ENCODE data around the gene AK2.
A peak's percentile ranks its signal among the peaks of the same experiment; 100 is the strongest.

AK2 gene

DNA sequence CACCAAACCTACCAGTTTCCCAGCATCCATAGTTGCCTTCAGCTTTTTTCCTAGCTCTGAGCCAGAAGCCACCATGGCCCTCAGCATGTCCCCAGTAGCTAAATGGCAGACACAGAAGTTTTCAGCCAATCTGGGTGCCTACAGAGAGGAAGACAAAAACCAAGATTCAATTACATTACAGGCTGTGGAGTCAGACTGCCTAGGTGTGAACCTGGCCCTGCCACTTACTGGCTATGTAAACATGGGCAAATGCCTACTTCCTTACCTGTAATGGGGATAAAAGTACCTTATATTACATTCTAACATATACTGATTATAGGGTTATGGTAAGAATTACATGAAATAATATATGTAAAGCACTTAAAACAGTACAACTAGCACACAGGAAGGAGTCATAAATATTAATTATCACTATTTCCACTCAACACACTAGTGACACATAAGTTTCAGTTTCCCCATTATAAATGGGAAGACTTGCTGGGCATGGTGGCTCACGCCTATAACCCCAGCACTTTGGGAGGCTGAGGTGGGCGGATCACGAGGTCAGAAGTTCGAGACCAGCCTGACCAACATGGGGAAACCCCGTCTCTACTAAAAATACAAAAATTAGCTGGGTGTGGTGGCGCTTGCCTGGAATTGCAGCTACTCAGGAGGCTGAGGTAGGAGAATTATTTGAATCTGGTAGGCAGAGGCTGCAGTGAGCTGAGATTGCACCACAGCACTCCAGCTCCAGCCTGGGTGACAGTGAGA lies 12.1 kb downstream of the AK2 start:
- peak in 1 of 2 donors; percentile 27 for DNase-seq (ENCODE audit: low read depth in 2 of 2, low spot score in 1 of 2)

- no peak for DNase-seq (ENCODE audit: low read depth in 2 of 2, low spot score in 1 of 2)
Measured at GRCh38 chr1:33022650-33023200, 14.0 kb downstream of the AK2 start.

GRCh38 chr1:33021567-33022431 lies 14.9 kb downstream of the AK2 start:
- DNase-seq (ENCODE audit: low read depth in 2 of 2, low spot score in 1 of 2) = no peak

DNA sequence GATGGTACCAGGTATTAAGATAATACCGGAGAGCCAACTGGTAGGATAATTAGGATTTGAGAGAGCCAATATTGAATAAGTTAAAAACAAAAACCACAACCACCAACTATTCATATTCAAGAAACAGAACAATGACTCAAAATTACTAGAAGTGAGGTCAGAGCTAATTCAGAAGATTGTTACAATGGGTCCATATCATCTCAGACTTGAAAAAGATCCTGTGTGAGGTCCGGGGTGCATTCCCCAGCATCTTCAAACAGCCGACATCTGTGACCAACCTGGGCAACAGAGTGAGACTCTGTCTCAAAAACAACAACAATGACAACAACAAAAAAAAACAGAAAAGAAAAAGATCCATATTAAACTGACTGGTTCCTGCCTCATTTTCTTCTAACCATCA lies 18.6 kb downstream of the AK2 start:
- DNase-seq (ENCODE audit: low read depth in 2 of 2, low spot score in 1 of 2) = no peak

DNA sequence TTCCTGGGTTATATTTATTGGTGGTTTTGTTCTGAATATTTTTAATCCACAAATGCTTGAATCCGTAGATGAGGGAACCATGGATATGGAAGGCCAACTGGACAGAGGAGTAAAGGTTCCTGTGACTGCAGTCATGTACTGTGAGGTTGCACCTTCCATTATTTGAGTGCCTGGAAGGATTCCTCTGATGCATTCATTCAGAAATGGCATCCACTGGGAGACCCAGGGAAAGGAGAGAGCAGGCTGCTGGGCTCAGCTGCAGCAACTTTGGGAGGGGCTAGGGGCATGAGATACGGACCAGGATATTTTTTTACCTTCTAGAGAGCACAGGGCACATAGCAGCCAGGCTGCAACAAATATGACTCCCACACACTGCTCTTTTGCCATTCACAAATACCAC lies 19.5 kb downstream of the AK2 start:
- no peak for DNase-seq (ENCODE audit: low read depth in 2 of 2, low spot score in 1 of 2)

DNA sequence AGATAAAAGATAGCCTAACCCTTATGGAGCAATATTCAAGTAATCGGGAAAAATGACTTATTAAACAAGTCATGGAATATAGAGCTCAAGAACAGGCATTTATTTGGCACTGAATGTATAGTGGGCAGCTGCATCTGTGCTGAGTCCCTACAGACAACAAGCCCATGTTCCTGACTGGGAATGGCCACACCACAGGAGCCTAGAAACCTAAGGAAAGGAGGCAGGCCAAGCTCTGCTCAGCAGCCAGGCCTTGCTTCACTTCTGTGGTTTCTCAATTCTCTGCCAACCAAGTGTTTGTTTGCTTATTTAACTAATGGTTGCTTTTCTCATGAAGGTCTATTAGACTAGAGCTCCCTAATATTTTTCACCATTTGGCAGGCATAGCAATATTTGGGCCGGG lies 21.5 kb downstream of the AK2 start:
- no peak for DNase-seq (ENCODE audit: low read depth in 2 of 2, low spot score in 1 of 2)

DNA sequence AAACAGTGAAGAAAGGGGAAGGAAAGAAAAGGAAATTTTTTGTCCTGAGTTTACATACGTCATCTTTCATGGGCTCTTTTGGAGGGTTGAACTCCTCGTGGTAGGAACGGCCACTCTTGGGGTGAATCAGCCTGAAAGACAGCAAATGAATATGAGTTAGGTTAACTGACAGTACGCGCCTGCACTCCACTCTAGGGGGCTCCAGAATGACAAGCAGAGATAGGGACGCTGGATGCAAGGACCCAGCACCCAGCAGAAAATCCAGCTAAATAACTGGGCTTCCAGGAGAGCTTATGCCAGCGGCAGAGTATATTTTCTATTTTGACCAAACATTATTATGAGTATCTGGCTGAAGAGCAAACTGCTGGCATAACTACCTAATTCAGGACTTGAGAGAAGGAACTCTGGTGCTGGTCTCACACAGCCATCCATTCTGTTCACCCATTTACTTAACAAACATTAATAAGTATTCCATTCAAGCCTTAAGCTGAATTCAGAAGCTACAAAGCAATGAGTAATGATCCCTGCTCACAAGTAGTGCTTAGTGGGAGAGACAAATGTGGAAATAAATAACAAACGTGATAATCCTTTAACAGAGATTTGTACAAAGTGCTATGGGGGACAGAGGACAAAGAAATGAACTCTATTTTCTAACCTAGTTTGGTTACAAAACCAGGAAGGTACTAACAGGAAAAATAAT lies 22.1 kb downstream of the AK2 start:
- no peak for DNase-seq (ENCODE audit: low read depth in 2 of 2, low spot score in 1 of 2)

DNA sequence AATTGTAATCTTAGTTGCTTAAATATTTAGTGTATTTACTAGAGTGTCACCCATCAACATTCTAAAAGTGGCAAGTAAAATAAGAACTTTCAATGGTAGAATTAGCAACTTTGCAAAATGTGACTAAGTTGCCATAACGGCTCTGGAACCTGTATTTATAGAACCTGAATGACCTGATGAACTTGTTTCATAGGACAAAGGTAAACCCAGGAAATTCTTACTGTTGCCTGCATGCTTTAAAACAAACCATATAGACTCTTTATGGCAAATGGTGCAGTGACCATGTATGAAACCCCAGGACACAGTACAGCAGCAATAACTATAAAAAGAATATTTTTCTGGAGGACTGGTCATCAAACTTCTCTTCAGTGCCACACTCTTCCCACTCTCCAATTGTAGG lies 22.9 kb downstream of the AK2 start:
- DNase-seq (ENCODE audit: low read depth in 2 of 2, low spot score in 1 of 2) = no peak

DNA sequence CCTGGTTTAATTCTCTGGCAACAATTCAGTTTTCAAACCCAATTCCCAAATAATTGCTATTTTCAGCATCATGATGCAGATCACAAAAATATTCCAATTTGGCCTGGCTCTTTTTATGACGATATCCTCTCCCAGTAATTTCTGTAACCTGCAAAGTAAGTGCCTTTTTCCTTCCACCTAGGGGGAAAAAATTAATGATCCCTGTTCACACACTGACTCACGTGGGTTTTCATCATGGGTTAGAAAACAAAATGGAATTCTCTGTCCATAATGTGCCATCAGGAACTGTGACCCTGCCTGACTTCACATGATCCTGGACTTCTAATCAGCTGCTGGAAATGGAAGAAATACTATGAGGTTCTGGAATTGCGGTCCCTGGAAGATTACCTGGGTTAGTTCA lies 24.5 kb downstream of the AK2 start:
- no peak for DNase-seq (ENCODE audit: low read depth in 2 of 2, low spot score in 1 of 2)

DNA sequence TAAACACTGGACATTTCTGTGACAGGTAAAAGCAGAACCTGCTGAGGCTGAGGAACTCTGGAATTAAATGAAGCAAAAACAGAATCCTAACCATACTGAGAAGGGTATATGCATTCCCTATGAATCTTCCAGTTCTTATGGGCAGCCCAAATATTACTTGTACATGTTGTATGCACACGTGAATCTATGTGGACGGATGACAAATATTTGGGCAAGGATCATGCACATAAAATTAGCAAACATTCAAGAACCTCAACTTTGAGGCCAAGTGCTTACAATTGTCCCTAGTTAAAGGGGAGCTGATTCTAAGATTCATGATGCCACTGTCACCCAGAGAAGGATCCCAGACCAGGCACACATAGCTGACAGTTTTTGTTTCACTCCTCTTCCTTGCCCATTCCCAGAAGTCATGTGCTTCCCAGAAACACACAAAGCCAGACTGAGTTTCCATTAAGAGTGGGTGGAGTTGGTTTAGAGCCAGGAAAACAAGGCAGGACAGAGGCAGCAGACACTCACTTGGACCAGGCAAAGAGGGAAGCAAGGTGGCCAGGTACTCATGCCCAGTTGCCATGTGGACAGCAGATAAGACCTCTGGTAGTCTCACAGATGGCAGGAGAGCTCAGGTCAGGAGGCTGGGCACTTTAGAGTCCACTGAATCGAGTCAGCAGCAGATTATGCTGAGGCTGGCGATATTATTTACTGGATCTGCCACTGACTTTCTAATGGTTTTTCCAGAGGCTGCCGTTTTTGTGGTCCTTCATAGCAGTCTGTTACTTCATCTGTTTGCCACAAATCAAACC lies 25.6 kb downstream of the AK2 start:
- no peak for DNase-seq (ENCODE audit: low read depth in 2 of 2, low spot score in 1 of 2)

- no peak for DNase-seq (ENCODE audit: low read depth in 2 of 2, low spot score in 1 of 2)
Measured at GRCh38 chr1:33009561-33009960, 27.1 kb downstream of the AK2 start.

DNA sequence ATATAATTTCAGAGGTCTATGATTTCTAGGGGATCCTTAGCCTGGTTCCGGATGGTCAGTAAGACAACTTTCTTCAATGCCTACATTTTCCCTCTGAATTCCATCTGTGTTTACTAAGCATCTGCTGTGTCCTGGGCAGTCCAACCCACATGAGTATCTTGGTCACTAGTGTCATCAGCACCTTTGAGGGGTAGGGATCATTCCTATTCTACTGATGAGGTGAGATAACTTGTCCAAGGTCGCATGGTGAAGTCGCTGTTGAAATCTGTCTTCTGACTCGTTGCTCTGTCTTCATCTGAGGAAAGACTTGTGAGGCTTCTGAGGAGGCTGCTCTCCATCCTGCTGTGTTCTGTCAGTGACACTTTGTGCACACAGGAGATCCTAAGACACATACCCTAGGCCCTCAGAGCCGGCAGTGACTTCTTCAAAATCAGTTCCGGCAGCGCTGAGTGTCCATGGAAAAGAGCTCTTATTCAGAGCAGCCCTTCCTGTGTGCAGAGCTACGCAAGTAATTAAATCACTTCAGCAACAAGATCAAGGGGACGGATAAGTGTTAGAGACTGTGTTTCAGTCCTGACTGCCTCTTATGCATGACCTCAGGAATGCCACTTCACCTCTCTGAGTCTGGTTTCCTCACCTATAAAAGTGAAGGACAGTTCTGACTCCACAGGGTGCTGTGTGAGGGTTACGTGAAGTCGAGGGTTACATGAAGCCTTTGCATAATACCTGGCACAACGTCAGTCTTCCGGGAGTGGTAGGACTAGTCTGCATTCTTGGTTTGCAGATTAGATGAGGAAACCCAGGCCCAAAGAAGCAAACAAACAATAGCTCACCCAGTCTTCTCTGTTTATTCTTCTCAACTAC lies 28.4 kb downstream of the AK2 start:
- no peak for DNase-seq (ENCODE audit: low read depth in 2 of 2, low spot score in 1 of 2)

DNA sequence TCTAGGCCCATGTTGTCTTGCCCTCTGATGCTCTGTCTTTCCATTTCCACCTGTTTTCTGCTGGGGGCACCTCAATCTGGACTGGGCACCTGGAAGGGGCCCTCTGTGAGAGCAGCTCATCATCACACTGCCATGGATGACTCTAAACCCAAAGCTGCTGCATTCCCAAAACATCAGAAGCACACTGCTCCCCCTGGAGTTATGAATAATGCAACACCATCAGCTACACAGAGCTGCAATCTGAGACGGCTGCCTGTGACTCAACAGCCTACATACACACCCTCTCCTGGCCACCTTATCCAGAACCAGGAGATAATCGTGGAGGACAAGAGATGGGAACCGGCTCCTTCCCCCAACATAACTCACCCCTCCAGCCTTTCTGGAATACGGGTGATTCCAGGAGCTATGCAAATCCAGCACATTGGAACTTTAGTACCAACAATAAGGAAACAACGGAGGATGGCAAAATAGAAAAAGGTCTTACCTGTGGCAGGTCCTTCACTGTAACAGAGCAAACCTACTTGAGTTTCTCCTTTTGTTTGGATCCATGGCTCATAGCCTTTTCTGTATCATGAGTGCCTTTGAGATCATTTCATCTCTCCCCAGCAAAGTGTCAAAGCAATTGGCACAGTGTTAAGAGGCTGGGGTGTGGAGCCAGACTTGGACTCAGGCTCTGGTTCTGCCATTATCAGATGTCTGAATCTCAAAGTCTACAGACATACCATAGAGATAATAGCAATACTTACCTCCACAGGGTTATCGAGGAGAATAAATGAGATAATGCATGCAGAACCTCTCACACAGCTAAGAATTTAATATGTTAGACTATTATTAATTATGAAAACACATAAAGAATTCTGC lies 29.3 kb downstream of the AK2 start:
- DNase-seq (ENCODE audit: low read depth in 2 of 2, low spot score in 1 of 2) = no peak

- no peak for DNase-seq (ENCODE audit: low read depth in 2 of 2, low spot score in 1 of 2)
Measured at GRCh38 chr1:33005838-33006421, 30.8 kb downstream of the AK2 start.

- no peak for DNase-seq (ENCODE audit: low read depth in 2 of 2, low spot score in 1 of 2)
Measured at GRCh38 chr1:33005117-33005837, 31.4 kb downstream of the AK2 start.

- no peak for DNase-seq (ENCODE audit: low read depth in 2 of 2, low spot score in 1 of 2)
Measured at GRCh38 chr1:33004613-33005012, 32.1 kb downstream of the AK2 start.

DNA sequence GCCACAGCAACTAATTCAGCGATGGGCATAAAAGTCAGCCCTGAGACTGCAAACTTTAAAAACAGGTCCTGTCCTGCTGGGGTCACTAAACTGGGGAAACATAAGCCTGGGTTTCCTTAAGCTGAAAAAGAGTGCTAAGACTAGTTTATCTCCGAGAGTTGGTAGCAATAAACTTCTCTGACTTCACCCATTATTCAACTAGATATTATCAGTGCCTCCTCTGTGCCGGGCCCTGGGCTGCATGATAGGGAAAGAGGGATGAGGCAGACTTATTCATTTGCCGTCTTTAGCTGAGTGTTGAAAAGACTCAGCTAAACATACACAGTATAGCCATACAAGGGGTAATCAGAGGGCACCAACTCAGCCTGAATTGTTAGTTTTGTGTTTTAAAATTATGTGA lies 33.0 kb downstream of the AK2 start:
- no peak for DNase-seq (ENCODE audit: low read depth in 2 of 2, low spot score in 1 of 2)

GRCh38 chr1:33002006-33002405 lies 34.7 kb downstream of the AK2 start:
- DNase-seq (ENCODE audit: low read depth in 2 of 2, low spot score in 1 of 2) = no peak

Measured in stimulated activated CD8-positive, alpha-beta memory T cell treated with anti-CD3 and anti-CD28 coated beads, Interleukin-4, amount 100 ng/mL, for 4 hours (primary cell).